ENCODE results near the gene PYHIN1.

- TF ChIP-seq CTCF (IDR thresholded peaks at IDR 0.05 in 4 of 5, conservative IDR thresholded peaks at IDR 0.05 in 1 of 5) (no peak), POLR2A (IDR thresholded peaks at IDR 0.05) (no peak)
Measured at GRCh38 chr1:158989424-158989823, 58.1 kb downstream of the PYHIN1 start.

Measured in gastrocnemius medialis (tissue), 4 donors.